ENCODE measurements around the gene AIFM2.

- TF ChIP-seq ZSCAN25 (CRISPR knock-in tag; IDR thresholded peaks at IDR 0.05), result no peak
- TF ChIP-seq, protein P1, sequence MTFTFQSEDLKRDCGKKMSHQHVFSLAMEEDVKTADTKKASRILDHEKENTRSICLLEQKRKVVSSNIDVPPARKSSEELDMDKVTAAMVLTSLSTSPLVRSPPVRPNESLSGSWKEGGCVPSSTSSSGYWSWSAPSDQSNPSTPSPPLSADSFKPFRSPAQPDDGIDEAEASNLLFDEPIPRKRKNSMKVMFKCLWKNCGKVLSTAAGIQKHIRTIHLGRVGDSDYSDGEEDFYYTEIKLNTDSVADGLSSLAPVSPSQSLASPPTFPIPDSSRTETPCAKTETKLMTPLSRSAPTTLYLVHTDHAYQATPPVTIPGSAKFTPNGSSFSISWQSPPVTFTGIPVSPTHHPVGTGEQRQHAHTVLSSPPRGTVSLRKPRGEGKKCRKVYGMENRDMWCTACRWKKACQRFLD (CRISPR knock-in tag; IDR thresholded peaks at IDR 0.05; ENCODE audit: borderline replicate concordance), result no peak
- TF ChIP-seq JUNB (CRISPR knock-in tag; IDR thresholded peaks at IDR 0.05; ENCODE audit: borderline replicate concordance), result no peak
- TF ChIP-seq HOMEZ (CRISPR knock-in tag; IDR thresholded peaks at IDR 0.05; ENCODE audit: low read depth), result no peak
- TF ChIP-seq EZH2 (conservative IDR thresholded peaks at IDR 0.05; ENCODE audit: low read depth, low read length), result no peak
- TF ChIP-seq ZNF431 (CRISPR knock-in tag; IDR thresholded peaks at IDR 0.05; ENCODE audit: borderline replicate concordance, low read depth), result no peak
Observed at GRCh38 chr10:70069346-70069745, 63.3 kb downstream of the AIFM2 start.

All from HepG2 (cell line).